K562 (cell line): Measurements from ENCODE around the gene CAPN5.

ENCODE experiments used
- CHD4 ChIP-seq: fragments of 200-600 bp; sonication (generic); IDR thresholded peaks from 3 replicates; pipeline ENCODE4 v1.6.1; 2012; ENCODE audit warnings: low read depth, mild to moderate bottlenecking, mixed read lengths, low read length, inconsistent platforms; ENCODE audit not compliant: insufficient read depth, insufficient replicate concordance, poor library complexity, severe bottlenecking
- CREB1 ChIP-seq, 2 experiments: sonication (generic) in 1 of 2; formaldehyde crosslinking in 1 of 2; IDR thresholded peaks; 2 replicates each; pipeline versions ENCODE4 v1.6.1 to v1.8.0; 2012 to 2022; ENCODE audit warnings: inconsistent platforms in 1 of 2, mild to moderate bottlenecking in 1 of 2, missing genetic modification reagents in 1 of 2, moderate library complexity in 1 of 2
- KDM1A ChIP-seq, 2 experiments: fragments of 450-650 bp; IDR thresholded peaks; 2 replicates each; pipeline ENCODE4 v1.6.1; 2016; ENCODE audit warnings: mild to moderate bottlenecking in 2 of 2
- SP2 ChIP-seq: IDR thresholded peaks from 2 replicates; pipeline ENCODE4 v1.6.1; 2011; ENCODE audit warnings: mild to moderate bottlenecking, low read depth, low read length, moderate library complexity; ENCODE audit not compliant: poor library complexity, severe bottlenecking; ENCODE audit errors: extremely low read depth
- TBL1XR1 ChIP-seq, 2 experiments: IDR thresholded peaks; 2 replicates each; pipeline ENCODE4 v1.6.1; 2012; ENCODE audit warnings: improper control_type of control experiment in 2 of 2, low read length in 2 of 2, mild to moderate bottlenecking in 1 of 2
- TF ChIP-seq, protein P1 (sequence below), 3 experiments: IDR thresholded peaks in 2 of 3; conservative IDR thresholded peaks in 1 of 3; 2 replicates each; pipeline ENCODE4 v1.5.1; 2011 to 2012; ENCODE audit warnings: low read length in 3 of 3, mild to moderate bottlenecking in 3 of 3, control low read depth in 2 of 3, improper control_type of control experiment in 1 of 3, inconsistent platforms in 1 of 3, low read depth in 1 of 3, mixed read lengths in 1 of 3, moderate library complexity in 1 of 3; ENCODE audit not compliant: insufficient read depth in 2 of 3

DNA sequence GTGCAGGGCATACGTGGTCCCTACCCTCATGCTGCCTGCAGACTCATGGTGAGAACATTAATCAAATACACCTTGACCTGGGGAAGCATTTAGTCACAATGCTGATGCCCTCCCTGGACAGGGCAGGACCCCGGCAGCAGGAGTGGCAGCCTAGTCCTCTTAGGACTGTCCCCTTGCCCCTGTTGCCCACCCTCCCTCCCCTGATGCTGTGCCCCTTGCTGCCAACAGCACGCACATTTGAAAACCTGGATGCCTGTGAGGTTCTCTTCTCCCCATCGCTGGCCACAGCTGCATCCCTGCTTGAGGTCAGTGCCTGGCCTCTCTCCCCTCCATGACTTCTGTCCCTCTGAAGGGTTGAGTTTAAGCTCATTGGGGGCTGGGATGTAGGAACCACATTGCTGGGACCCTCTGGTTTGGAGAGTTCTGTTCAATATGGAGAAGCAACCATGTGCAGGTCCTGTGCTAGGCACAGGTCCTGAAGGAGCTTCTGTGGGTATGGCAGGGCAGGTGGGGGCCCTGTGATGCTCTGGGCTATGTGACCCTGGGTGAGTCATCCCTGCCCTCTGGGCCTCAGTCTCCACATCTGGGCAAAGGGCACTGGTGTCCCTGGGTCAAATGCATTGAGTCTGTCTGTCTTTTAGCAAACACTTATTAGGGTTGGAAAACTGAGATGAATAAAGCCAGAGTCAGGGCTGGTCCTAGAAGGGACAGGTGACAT is 92.6 kb downstream of the CAPN5 start:
- TF ChIP-seq CHD4 = no peak
- no peak for TF ChIP-seq SP2
- no peak for TF ChIP-seq CREB1 (IDR thresholded peaks at IDR 0.05)
- TF ChIP-seq CREB1 (CRISPR knock-in tag; IDR thresholded peaks at IDR 0.05) = no peak
- TF ChIP-seq, protein P1, sequence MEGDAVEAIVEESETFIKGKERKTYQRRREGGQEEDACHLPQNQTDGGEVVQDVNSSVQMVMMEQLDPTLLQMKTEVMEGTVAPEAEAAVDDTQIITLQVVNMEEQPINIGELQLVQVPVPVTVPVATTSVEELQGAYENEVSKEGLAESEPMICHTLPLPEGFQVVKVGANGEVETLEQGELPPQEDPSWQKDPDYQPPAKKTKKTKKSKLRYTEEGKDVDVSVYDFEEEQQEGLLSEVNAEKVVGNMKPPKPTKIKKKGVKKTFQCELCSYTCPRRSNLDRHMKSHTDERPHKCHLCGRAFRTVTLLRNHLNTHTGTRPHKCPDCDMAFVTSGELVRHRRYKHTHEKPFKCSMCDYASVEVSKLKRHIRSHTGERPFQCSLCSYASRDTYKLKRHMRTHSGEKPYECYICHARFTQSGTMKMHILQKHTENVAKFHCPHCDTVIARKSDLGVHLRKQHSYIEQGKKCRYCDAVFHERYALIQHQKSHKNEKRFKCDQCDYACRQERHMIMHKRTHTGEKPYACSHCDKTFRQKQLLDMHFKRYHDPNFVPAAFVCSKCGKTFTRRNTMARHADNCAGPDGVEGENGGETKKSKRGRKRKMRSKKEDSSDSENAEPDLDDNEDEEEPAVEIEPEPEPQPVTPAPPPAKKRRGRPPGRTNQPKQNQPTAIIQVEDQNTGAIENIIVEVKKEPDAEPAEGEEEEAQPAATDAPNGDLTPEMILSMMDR (IDR thresholded peaks at IDR 0.05 in 2 of 3, conservative IDR thresholded peaks at IDR 0.05 in 1 of 3; ENCODE audit: insufficient read depth in 2 of 3, low read depth in 1 of 3, low read length in 3 of 3) = no peak
- no peak for TF ChIP-seq TBL1XR1 (IDR thresholded peaks at IDR 0.05; ENCODE audit: low read length in 2 of 2)
- no peak for TF ChIP-seq KDM1A (IDR thresholded peaks at IDR 0.05)
